Neuronal stem cell (in vitro differentiated cells): ENCODE results near the gene GLTPD2.
A peak's percentile ranks its signal among the peaks of the same experiment; 100 is the strongest.

Source experiments
- DNase-seq: peaks from one replicate; pipeline ENCODE4 v3.0.0-alpha.2; 2013; ENCODE audit warnings: low spot score
- H2AFZ ChIP-seq: one replicate; pipeline ENCODE4 v1.6.1; 2013; ENCODE audit warnings: mild to moderate bottlenecking, low read length, inconsistent platforms
- H2AK5ac ChIP-seq: 2 replicates; pipeline ENCODE4 v1.6.1; 2013; ENCODE audit warnings: low read depth, mild to moderate bottlenecking, inconsistent platforms, low read length, moderate library complexity, mixed read lengths
- H2BK120ac ChIP-seq: 2 replicates; pipeline ENCODE4 v1.6.1; 2013; ENCODE audit warnings: low read depth, mild to moderate bottlenecking, inconsistent platforms, low read length, moderate library complexity, mixed read lengths
- H2BK12ac ChIP-seq: one replicate; pipeline ENCODE4 v1.6.1; 2013; ENCODE audit warnings: low read length, inconsistent platforms
- H2BK15ac ChIP-seq: 2 replicates; pipeline ENCODE4 v1.6.1; 2013; ENCODE audit warnings: mild to moderate bottlenecking, low read length, inconsistent platforms, mixed read lengths
- H2BK5ac ChIP-seq: one replicate; pipeline ENCODE4 v1.6.1; 2013; ENCODE audit warnings: inconsistent platforms, mild to moderate bottlenecking, low read length, moderate library complexity
- H3K14ac ChIP-seq: one replicate; pipeline ENCODE4 v1.6.1; 2013; ENCODE audit warnings: low read length, inconsistent platforms
- H3K18ac ChIP-seq: 2 replicates; pipeline ENCODE4 v1.6.1; 2013; ENCODE audit warnings: low read length, inconsistent platforms
- H3K23ac ChIP-seq: 2 replicates; pipeline ENCODE4 v1.6.1; 2013; ENCODE audit warnings: low read depth, mild to moderate bottlenecking, mixed read lengths, low read length, inconsistent platforms; ENCODE audit not compliant: poor library complexity
- H3K27ac ChIP-seq: replicated peaks from 3 replicates; pipeline ENCODE4 v1.5.1; 2013; ENCODE audit warnings: low read length, inconsistent platforms
- H3K27me3 ChIP-seq, 3 experiments: 2 replicates each; pipeline ENCODE4 v1.6.1; 2013; ENCODE audit warnings: low read length in 3 of 3, mild to moderate bottlenecking in 2 of 3, inconsistent platforms in 1 of 3, low read depth in 1 of 3, mixed read lengths in 1 of 3, moderate library complexity in 1 of 3; ENCODE audit not compliant: control insufficient read depth in 3 of 3, insufficient read depth in 3 of 3
- H3K36me3 ChIP-seq, 2 donors: replicated peaks in 1 of 2; 2 replicates each; pipeline ENCODE4 v1.6.1; 2013; ENCODE audit warnings: low read length in 2 of 2; ENCODE audit not compliant: control insufficient read depth in 2 of 2, insufficient read depth in 2 of 2
- H3K4ac ChIP-seq: 2 replicates; pipeline ENCODE4 v1.6.1; 2013; ENCODE audit warnings: inconsistent platforms, mild to moderate bottlenecking, low read length, moderate library complexity
- H3K4me1 ChIP-seq, 2 donors: 1 replicate in 1 of 2; 2 replicates in 1 of 2; pipeline ENCODE4 v1.6.1; 2013; ENCODE audit warnings: low read length in 2 of 2, low read depth in 1 of 2; ENCODE audit not compliant: control insufficient read depth in 2 of 2, insufficient read depth in 1 of 2
- H3K4me2 ChIP-seq: one replicate; pipeline ENCODE4 v1.6.1; 2013; ENCODE audit warnings: mild to moderate bottlenecking, low read length, inconsistent platforms; ENCODE audit not compliant: insufficient read depth, poor library complexity, severe bottlenecking
- H3K4me3 ChIP-seq, 2 donors: 2 replicates each; pipeline ENCODE4 v1.5.1; 2013; ENCODE audit warnings: low read length in 2 of 2, mild to moderate bottlenecking in 2 of 2, inconsistent platforms in 1 of 2, moderate library complexity in 1 of 2
- H3K79me1 ChIP-seq: one replicate; pipeline ENCODE4 v1.6.1; 2013; ENCODE audit warnings: low read depth, mild to moderate bottlenecking, inconsistent platforms, low read length, moderate library complexity
- H3K9ac ChIP-seq: one replicate; pipeline ENCODE4 v1.6.1; 2013; ENCODE audit warnings: mild to moderate bottlenecking, low read depth, low read length, inconsistent platforms; ENCODE audit not compliant: poor library complexity
- H3K9me3 ChIP-seq, 2 donors: replicated peaks in 1 of 2; 2 replicates each; pipeline versions ENCODE3 to v1.6.1; 2013; ENCODE audit warnings: low read length in 2 of 2, mild to moderate bottlenecking in 2 of 2, inconsistent platforms in 1 of 2, low read depth in 1 of 2, mixed read lengths in 1 of 2, moderate library complexity in 1 of 2; ENCODE audit not compliant: control insufficient read depth in 2 of 2, insufficient read depth in 1 of 2
- H4K8ac ChIP-seq: one replicate; pipeline ENCODE4 v1.6.1; 2013; ENCODE audit warnings: low read depth, mild to moderate bottlenecking, inconsistent platforms, low read length, moderate library complexity
- H4K91ac ChIP-seq: one replicate; pipeline ENCODE4 v1.6.1; 2013; ENCODE audit warnings: low read length, low read depth, mild to moderate bottlenecking, inconsistent platforms; ENCODE audit not compliant: poor library complexity
- WGBS, 2 donors: extraction: QIAGEN DNeasy Blood & Tissue Kit; methylation state at CpG; one replicate each; pipeline ENCODE4 v1.1.7; 2013; ENCODE audit warnings: missing lambda C conversion rate in 2 of 2, mixed read lengths in 1 of 2; ENCODE audit not compliant: insufficient read length in 2 of 2, insufficient replicate concordance in 1 of 2; ENCODE audit errors: extremely low coverage in 2 of 2; 5-methylcytosine and 5-hydroxymethylcytosine counted together

GLTPD2 gene

GRCh38 chr17:4786106-4786511, 2.7 kb upstream of the GLTPD2 start, which contains the start of gene VMO1:
Gene VMO1 (minus strand): TSS chr17:4786364. CDS start chr17:4786352, 12 bp downstream.
- peaks cover 2% of the 10 kb centered on the region for H3K79me1 ChIP-seq
- H4K8ac ChIP-seq = no peak within 1 kb of the TSS
- DNase-seq = no peak

GRCh38 chr17:4786516-4786915, 2.2 kb upstream of the GLTPD2 start:
- no peak overlapping the region for H3K23ac ChIP-seq
- H4K8ac ChIP-seq = no peak overlapping the region
- no peak overlapping the region for H2BK15ac ChIP-seq
- no CpG with 5 or more reads among the region's 6 CpGs for WGBS, 2 donors
- peaks cover 2% of the 10 kb centered on the region for H3K79me1 ChIP-seq
- H2AK5ac ChIP-seq = no peak overlapping the region
- no peaks in the 10 kb centered on the region for H3K9me3 ChIP-seq
- no peak overlapping the region for H3K18ac ChIP-seq
- H3K4me1 ChIP-seq = peaks cover 4 to 12% of the 10 kb centered on the region in 2 donors
- peaks cover 0 to 14% (median 4%) of the 10 kb centered on the region in 3 experiments for H3K27me3 ChIP-seq
- H2BK120ac ChIP-seq = no peak overlapping the region
- H3K36me3 ChIP-seq = no peaks in the 10 kb centered on the region
- no peak overlapping the region for H4K91ac ChIP-seq
- DNase-seq = no peak
- no peak overlapping the region for H2BK5ac ChIP-seq
- H2AFZ ChIP-seq = no peak overlapping the region
- no peak overlapping the region for H3K14ac ChIP-seq
- H3K9ac ChIP-seq = no peak overlapping the region
- no peak overlapping the region for H3K4me2 ChIP-seq
- no peak overlapping the region for H2BK12ac ChIP-seq
- H3K4ac ChIP-seq = no peak overlapping the region
- no peak overlapping the region for H3K4me3 ChIP-seq
- H3K27ac ChIP-seq = no peak overlapping the region

More at GRCh38 chr17:4786106-4786511, 2.7 kb upstream of the GLTPD2 start, which contains the start of gene VMO1:
- Histone ChIP-seq H3K27ac (no peak within 1 kb of the TSS), H2BK120ac (no peak within 1 kb of the TSS), H3K23ac (peak within 1 kb of the TSS; percentile 80), H2BK5ac (peak within 1 kb of the TSS; percentile 13), H2BK12ac (peak within 1 kb of the TSS; percentile 58), H3K4me2 (no peak within 1 kb of the TSS), H3K9ac (no peak within 1 kb of the TSS), H3K18ac (peak within 1 kb of the TSS; percentile 48), H2AK5ac (peak within 1 kb of the TSS; percentile 56), H3K4me1 (peaks cover 4 to 12% of the 10 kb centered on the region in 2 donors), H3K14ac (peak within 1 kb of the TSS; percentile 38), H3K9me3 (no peaks in the 10 kb centered on the region), H3K36me3 (no peaks in the 10 kb centered on the region), H2AFZ (no peak within 1 kb of the TSS), H4K91ac (no peak within 1 kb of the TSS), H3K4ac (peak within 1 kb of the TSS; percentile 37), H2BK15ac (no peak within 1 kb of the TSS), H3K4me3 (no peak within 1 kb of the TSS), H3K27me3 (peaks cover 0 to 14% (median 4%) of the 10 kb centered on the region in 3 experiments)
- WGBS, 2 donors = no CpG with 5 or more reads among the region's 24 CpGs

GRCh38 chr17:4788159-4788806, 481 bp upstream of the GLTPD2 start:
- peak overlapping the region; percentile 2 for H3K18ac ChIP-seq
- DNase-seq = no peak
- H2BK5ac ChIP-seq = no peak overlapping the region
- H3K36me3 ChIP-seq = no peaks in the 10 kb centered on the region
- peaks cover 0 to 14% (median 4%) of the 10 kb centered on the region in 3 experiments for H3K27me3 ChIP-seq
- H2BK12ac ChIP-seq = no peak overlapping the region
- H3K4me1 ChIP-seq = peaks cover 4 to 12% of the 10 kb centered on the region in 2 donors
- H3K9me3 ChIP-seq = no peaks in the 10 kb centered on the region
- peak overlapping the region in 1 of 2 donors; percentile 90 for H3K4me3 ChIP-seq
- no peak overlapping the region for H3K4ac ChIP-seq
- no peak overlapping the region for H2BK15ac ChIP-seq
- H3K4me2 ChIP-seq = peak overlapping the region; percentile 98
- no peak overlapping the region for H3K14ac ChIP-seq
- H4K91ac ChIP-seq = no peak overlapping the region
- H2AFZ ChIP-seq = no peak overlapping the region
- H3K9ac ChIP-seq = no peak overlapping the region
- H2BK120ac ChIP-seq = no peak overlapping the region
- H2AK5ac ChIP-seq = no peak overlapping the region
- peaks cover 2% of the 10 kb centered on the region for H3K79me1 ChIP-seq
- WGBS, 2 donors = no CpG with 5 or more reads among the region's 14 CpGs
- H3K23ac ChIP-seq = peak overlapping the region; percentile 53
- no peak overlapping the region for H4K8ac ChIP-seq
- no peak overlapping the region for H3K27ac ChIP-seq

GRCh38 chr17:4789701-4789950, 862 bp downstream of the GLTPD2 start:
- H3K4me2 ChIP-seq = peak overlapping the region; percentile 98
- H3K27me3 ChIP-seq = peaks cover 0 to 14% (median 4%) of the 10 kb centered on the region in 3 experiments
- peaks cover 2% of the 10 kb centered on the region for H3K79me1 ChIP-seq
- H3K23ac ChIP-seq = peak overlapping the region; percentile 85
- H3K18ac ChIP-seq = peak overlapping the region; percentile 100
- peak overlapping the region; percentile 91 for H3K9ac ChIP-seq
- H2BK5ac ChIP-seq = peak overlapping the region; percentile 75
- H2AK5ac ChIP-seq = peak overlapping the region; percentile 93
- H2BK12ac ChIP-seq = peak overlapping the region; percentile 84
- H3K27ac ChIP-seq = peak overlapping the region; percentile 75
- H3K4me3 ChIP-seq = peak overlapping the region; percentile 47 to 90
- WGBS, 2 donors = no CpG with 5 or more reads among the region's 25 CpGs
- no peaks in the 10 kb centered on the region for H3K36me3 ChIP-seq
- peak overlapping the region; percentile 96 for H2AFZ ChIP-seq
- no peak overlapping the region for H2BK120ac ChIP-seq
- H3K9me3 ChIP-seq = no peaks in the 10 kb centered on the region
- DNase-seq = no peak
- peak overlapping the region; percentile 53 for H3K4ac ChIP-seq
- H3K4me1 ChIP-seq = peaks cover 4 to 12% of the 10 kb centered on the region in 2 donors
- H4K8ac ChIP-seq = no peak overlapping the region
- peak overlapping the region; percentile 97 for H3K14ac ChIP-seq
- H2BK15ac ChIP-seq = peak overlapping the region; percentile 49
- H4K91ac ChIP-seq = no peak overlapping the region
